Thyroid gland (tissue), 4 donors: ENCODE measurements around the gene LHPP.

Experiments
- CTCF ChIP-seq, 6 experiments: fragments of 200-600 bp in 3 of 6; fragments of 450-650 bp in 3 of 6; sonication (generic) in 3 of 6; IDR thresholded peaks; one replicate each; pipeline ENCODE4 v1.5.1; 2016 to 2019; ENCODE audit warnings: antibody characterized with exemption in 6 of 6, mild to moderate bottlenecking in 2 of 6, inconsistent platforms in 1 of 6, moderate library complexity in 1 of 6
- POLR2A ChIP-seq, 2 donors: fragments of 450-650 bp; IDR thresholded peaks; one replicate each; pipeline ENCODE4 v1.6.1; 2017; ENCODE audit warnings: antibody characterized with exemption in 2 of 2, mild to moderate bottlenecking in 2 of 2, moderate library complexity in 1 of 2

- TF ChIP-seq CTCF (IDR thresholded peaks at IDR 0.05) (no peak), POLR2A (IDR thresholded peaks at IDR 0.05) (no peak)
Measured at GRCh38 chr10:124656541-124656940, 194.9 kb downstream of the LHPP start.
